Right atrium auricular region (tissue), 2 donors: ENCODE data around the gene ZBTB7C. TPM values are rescaled to one million over a fixed set of nuclear protein-coding genes. Genes with fewer than 3 reads are reported as not detected.

Source experiments
- DNase-seq: peaks from one replicate; pipeline ENCODE4 v3.0.0-alpha.2; 2019; ENCODE audit warnings: low spot score
- H3K27ac ChIP-seq, 2 donors: fragments of 200-600 bp; sonication (generic); 1 replicate in 1 of 2; 2 replicates in 1 of 2; pipeline ENCODE4 v1.5.1; 2016 to 2019
- H3K27me3 ChIP-seq, 2 donors: fragments of 200-600 bp; sonication (generic); one replicate each; pipeline versions ENCODE4 v1.5.1 to v1.6.0; 2017 to 2019
- H3K36me3 ChIP-seq: fragments of 200-600 bp; sonication (generic); one replicate; pipeline ENCODE4 v1.5.1; 2016
- H3K4me1 ChIP-seq, 2 donors: fragments of 200-600 bp; sonication (generic); one replicate each; pipeline versions ENCODE4 v1.5.1 to v1.6.0; 2017 to 2019
- H3K4me3 ChIP-seq, 2 donors: fragments of 200-600 bp; sonication (generic); 1 replicate in 1 of 2; 2 replicates in 1 of 2; pipeline ENCODE4 v1.5.1; 2017 to 2019; ENCODE audit warnings: mild to moderate bottlenecking in 1 of 2, moderate library complexity in 1 of 2
- H3K9me3 ChIP-seq, 2 donors: fragments of 200-600 bp; sonication (generic); one replicate each; pipeline ENCODE4 v1.5.1; 2019
- CTCF ChIP-seq, 2 donors: fragments of 200-600 bp; sonication (generic); IDR thresholded peaks; one replicate each; pipeline ENCODE4 v1.5.1; 2019; ENCODE audit warnings: antibody characterized with exemption in 2 of 2
- total RNA-seq, 2 donors: library from RNA; depleted of rRNA; stranded (reverse); fragments of >200 nt; gene quantifications; one replicate each; pipeline ENCODE4 v1.1.0, GENCODE V29; 2016

The ZBTB7C gene
- total RNA-seq, 2 donors from 2014 or later, result 1.8 to 7.7 TPM

GRCh38 chr18:48371854-48372602 is 37.2 kb downstream of the ZBTB7C start:
- Histone ChIP-seq H3K36me3 (no peaks in the 10 kb centered on the region), H3K27ac (no peak overlapping the region), H3K4me3 (no peak overlapping the region), H3K27me3 (no peaks in the 10 kb centered on the region), H3K9me3 (no peaks in the 10 kb centered on the region), H3K4me1 (no peaks in the 10 kb centered on the region)
- TF ChIP-seq CTCF (IDR thresholded peaks at IDR 0.05), result no peak
- DNase-seq, result peak; percentile 38

GRCh38 chr18:48367557-48367956 is 41.6 kb downstream of the ZBTB7C start:
- Histone ChIP-seq H3K27me3 (no peaks in the 10 kb centered on the region), H3K4me1 (no peaks in the 10 kb centered on the region), H3K4me3 (no peak overlapping the region), H3K36me3 (no peaks in the 10 kb centered on the region), H3K27ac (no peak overlapping the region), H3K9me3 (peaks cover 0 to 4% of the 10 kb centered on the region in 2 donors)
- peak; percentile 32 for DNase-seq
- no peak for TF ChIP-seq CTCF (IDR thresholded peaks at IDR 0.05)

GRCh38 chr18:48365965-48366364 is 43.2 kb downstream of the ZBTB7C start:
- Histone ChIP-seq H3K4me3 (no peak overlapping the region), H3K4me1 (no peaks in the 10 kb centered on the region), H3K9me3 (peaks cover 0 to 4% of the 10 kb centered on the region in 2 donors), H3K27ac (no peak overlapping the region), H3K27me3 (no peaks in the 10 kb centered on the region), H3K36me3 (no peaks in the 10 kb centered on the region)
- TF ChIP-seq CTCF (IDR thresholded peaks at IDR 0.05), result no peak
- no peak for DNase-seq

DNA sequence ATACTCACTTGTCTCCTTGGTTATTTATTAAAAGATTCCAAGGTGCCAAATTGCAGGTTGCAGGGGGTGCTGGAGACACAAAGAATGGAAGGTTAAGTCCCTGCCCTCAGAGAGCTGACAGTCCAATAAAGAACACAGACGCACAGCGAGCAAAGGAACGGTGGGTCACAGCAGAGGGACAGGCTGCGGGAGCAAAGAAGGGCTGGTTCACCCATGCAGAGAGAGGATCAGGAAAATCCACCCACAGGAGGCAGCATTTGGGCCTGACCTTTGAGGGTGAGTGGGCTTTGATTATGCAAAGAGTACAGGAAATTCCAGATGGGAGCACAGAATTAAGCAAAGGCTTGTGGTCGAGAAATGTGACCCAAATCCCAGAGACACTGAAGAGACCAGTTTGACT is 45.0 kb downstream of the ZBTB7C start:
- H3K27ac ChIP-seq, result no peak overlapping the region
- peaks cover 0 to 4% of the 10 kb centered on the region in 2 donors for H3K9me3 ChIP-seq
- no peak overlapping the region for H3K4me3 ChIP-seq
- no peaks in the 10 kb centered on the region for H3K36me3 ChIP-seq
- DNase-seq, result no peak
- no peaks in the 10 kb centered on the region for H3K4me1 ChIP-seq
- no peak for TF ChIP-seq CTCF (IDR thresholded peaks at IDR 0.05)
- H3K27me3 ChIP-seq, result no peaks in the 10 kb centered on the region

DNA sequence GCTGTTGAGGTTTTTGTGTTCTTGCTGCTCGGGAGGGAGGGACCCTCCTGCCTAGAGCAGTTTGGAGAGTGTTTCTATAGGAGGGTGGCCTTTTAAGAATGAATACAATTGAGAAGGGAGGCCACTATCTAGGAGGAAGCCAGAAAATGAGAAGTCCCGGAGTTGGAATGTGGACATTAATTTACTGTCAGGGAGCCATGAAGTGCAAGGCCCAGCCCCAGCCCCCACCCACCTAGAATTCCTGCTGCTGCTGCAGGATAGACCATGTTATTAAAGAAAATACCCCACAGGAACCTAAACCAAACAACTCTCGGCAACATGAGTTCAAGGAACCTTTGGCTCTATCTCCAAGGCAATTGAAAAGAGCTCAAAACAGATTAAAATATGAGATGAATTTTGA is 46.0 kb downstream of the ZBTB7C start:
- H3K27me3 ChIP-seq, result no peaks in the 10 kb centered on the region
- peak; percentile 51 for DNase-seq
- H3K4me3 ChIP-seq, result no peak overlapping the region
- H3K36me3 ChIP-seq, result no peaks in the 10 kb centered on the region
- TF ChIP-seq CTCF (IDR thresholded peaks at IDR 0.05), result no peak
- no peak overlapping the region for H3K27ac ChIP-seq
- H3K9me3 ChIP-seq, result peaks cover 0 to 4% of the 10 kb centered on the region in 2 donors
- no peaks in the 10 kb centered on the region for H3K4me1 ChIP-seq

- Histone ChIP-seq H3K4me3 (no peak overlapping the region), H3K36me3 (no peaks in the 10 kb centered on the region), H3K27ac (no peak overlapping the region), H3K27me3 (no peaks in the 10 kb centered on the region), H3K4me1 (no peaks in the 10 kb centered on the region), H3K9me3 (peaks cover 0 to 4% of the 10 kb centered on the region in 2 donors)
- DNase-seq, result peak; percentile 53
- TF ChIP-seq CTCF (IDR thresholded peaks at IDR 0.05), result no peak
These were observed 47.4 kb downstream of the ZBTB7C start for GRCh38 chr18:48361801-48362200.
